Measurements from ENCODE around the gene CCDC17. TPM values are rescaled to one million over a fixed set of nuclear protein-coding genes. Genes with fewer than 3 reads are reported as not detected.
A peak's percentile ranks its signal among the peaks of the same experiment; 100 is the strongest.

The CCDC17 gene
- total and polyA plus RNA-seq, 2 of the 8 experiments (the other 6 are each of a cell fraction or from before 2014, with no cell fraction given) = 0.95 to 2.0 TPM

- no peak for TF ChIP-seq ZNF274 (IDR thresholded peaks at IDR 0.05; ENCODE audit: borderline replicate concordance, extremely low read depth, low read length)
- TF ChIP-seq POU5F1 (IDR thresholded peaks at IDR 0.05; ENCODE audit: low read depth, low read length) = no peak
- no peak for TF ChIP-seq SIRT6 (IDR thresholded peaks at IDR 0.05; ENCODE audit: low read length)
- TF ChIP-seq CHD1 (IDR thresholded peaks at IDR 0.05; ENCODE audit: low read depth, low read length) = no peak
- no peak for TF ChIP-seq EP300 (IDR thresholded peaks at IDR 0.05; ENCODE audit: borderline replicate concordance in 1 of 2, low read depth in 2 of 2, low read length in 2 of 2)
- peak in 1 of 2 experiments; percentile 3; a peak in 1 of 3 replicates for TF ChIP-seq POLR2A (IDR thresholded peaks at IDR 0.05; ENCODE audit: control extremely low read depth in 1 of 2, low read depth in 2 of 2, low read length in 2 of 2)
- no peak for TF ChIP-seq EGR1 (IDR thresholded peaks at IDR 0.05; ENCODE audit: borderline replicate concordance, low read depth, low read length)
- TF ChIP-seq KDM5A (IDR thresholded peaks at IDR 0.05; ENCODE audit: low read length) = no peak
- Histone ChIP-seq H3K18ac (ENCODE audit: extremely low read depth, low read length) (no peak overlapping the region), H2BK15ac (ENCODE audit: low read length) (no peak overlapping the region), H3K79me2 (ENCODE audit: control insufficient read depth in 1 of 2, insufficient read depth in 2 of 2, low read length in 2 of 2) (no peaks in the 10 kb centered on the region), H3K14ac (ENCODE audit: insufficient read length) (no peak overlapping the region), H3K9me3 (ENCODE audit: insufficient read depth in 2 of 2, low read depth in 1 of 2, low read length in 1 of 2) (no peaks in the 10 kb centered on the region), H3K27me3 (replicated peaks in 1 of 4; ENCODE audit: control insufficient read depth in 3 of 4, extremely low read depth in 1 of 4, insufficient read depth in 3 of 4, low read length in 3 of 4) (no peaks in the 10 kb centered on the region), H3K79me1 (ENCODE audit: low read depth, low read length) (no peaks in the 10 kb centered on the region), H3K27ac (ENCODE audit: low read depth, low read length) (no peak overlapping the region), H4K91ac (replicated peaks; ENCODE audit: insufficient read length, low read length) (no peak overlapping the region), H3K4me1 (replicated peaks in 1 of 4; ENCODE audit: control insufficient read depth in 3 of 4, insufficient read depth in 4 of 4, low read length in 3 of 4) (no peaks in the 10 kb centered on the region; a peak in 1 of 7 replicates), H2BK5ac (ENCODE audit: low read depth, low read length) (peak overlapping the region; percentile 44; the same call in 1 of the 2 replicates), H3K9ac (replicated peaks in 1 of 4; ENCODE audit: extremely low read depth in 1 of 4, low read depth in 3 of 4, low read length in 3 of 4) (no peak overlapping the region), H3K56ac (replicated peaks; ENCODE audit: insufficient read length, low read depth, low read length) (no peak overlapping the region), H4K8ac (ENCODE audit: extremely low read depth, insufficient read depth, low read length) (no peak overlapping the region), H3K4me3 (ENCODE audit: extremely low read depth in 1 of 4, insufficient read depth in 2 of 4, low read depth in 3 of 4, low read length in 4 of 4) (no peak overlapping the region), H4K5ac (ENCODE audit: insufficient read length, low read depth, low read length) (no peak overlapping the region), H3K36me3 (ENCODE audit: control insufficient read depth in 2 of 4, insufficient read depth in 4 of 4, low read length in 3 of 4) (peaks cover 14 to 34% (median 18%) of the 10 kb centered on the region in 4 experiments), H2BK20ac (ENCODE audit: low read length) (no peak overlapping the region), H4K20me1 (replicated peaks in 1 of 2; ENCODE audit: control insufficient read depth in 1 of 2, insufficient read depth in 2 of 2, low read length in 2 of 2) (peaks cover 6 to 13% of the 10 kb centered on the region in 2 experiments), H3K23ac (ENCODE audit: insufficient read length) (no peak overlapping the region), H2AFZ (ENCODE audit: low read length) (no peak overlapping the region), H2AK5ac (ENCODE audit: low read depth, low read length) (no peak overlapping the region), H3K23me2 (ENCODE audit: low read depth, low read length) (no peaks in the 10 kb centered on the region), H2BK12ac (ENCODE audit: low read depth, low read length) (no peak overlapping the region), H3K4ac (replicated peaks; ENCODE audit: insufficient read length, low read depth, low read length) (no peak overlapping the region), H3K4me2 (ENCODE audit: insufficient read depth in 1 of 2, low read depth in 2 of 2, low read length in 2 of 2) (no peak overlapping the region), H2BK120ac (replicated peaks; ENCODE audit: low read depth, low read length) (no peak overlapping the region)
- FAIRE-seq (no peak), DNase-seq (ENCODE audit: low read depth in 1 of 2, low spot score in 2 of 2) (no peak)
- ChIA-PET POLR2A (ENCODE audit: partially characterized antibody) (interaction anchor here (0.6 to 6.0 kb wide), 12 partner anchors 10 to 120 kb away, joined by 3 to 47 read pairs (median 5); partner anchors contain the start of genes GPBP1L1, NASP and PRDX1), CTCF (ENCODE audit: partially characterized antibody) (interaction anchor here (1.3 kb wide), 1 partner anchor 261 kb away, joined by 4 read pairs; no protein-coding TSS in a partner anchor)
- WGBS, 2 experiments (ENCODE audit: extremely low coverage in 1 of 2, insufficient coverage in 1 of 2, insufficient read length in 1 of 2, insufficient replicate concordance in 2 of 2, low coverage in 1 of 2, low lambda C conversion rate in 2 of 2, missing lambda C conversion rate in 1 of 2) = 95% methylated on average over 3 of the region's 3 CpGs; no CpG with 5 or more reads in 1 of the 2 experiments
Measured at GRCh38 chr1:45621501-45621836, 2.4 kb downstream of the CCDC17 start.
